ENCODE data around the gene EBF3.

The EBF3 gene

DNA sequence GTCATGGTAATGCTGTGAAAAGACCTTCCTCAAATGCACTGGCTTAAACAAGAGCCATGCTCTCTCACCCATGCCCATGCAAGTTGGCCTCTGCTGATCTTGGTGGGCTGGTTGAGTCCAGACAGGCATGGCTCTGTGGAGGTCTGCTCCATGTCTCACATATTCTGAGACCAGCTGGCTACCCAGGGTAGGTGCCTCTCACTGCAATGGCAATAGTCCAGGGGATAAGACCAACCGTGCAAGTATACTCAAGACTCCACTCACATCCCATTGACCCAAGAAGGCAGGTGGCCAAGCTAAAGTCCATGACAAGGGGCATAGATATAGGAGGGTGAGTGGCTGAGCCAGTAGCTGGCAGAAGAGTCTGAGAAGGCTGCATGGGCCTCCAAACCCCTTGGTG lies 14.2 kb upstream of the EBF3 start:
- Histone ChIP-seq H3K27me3 (ENCODE audit: insufficient read depth, low read length, poor library complexity) (no peaks in the 10 kb centered on the region), H3K36me3 (ENCODE audit: insufficient read depth, low read length) (no peaks in the 10 kb centered on the region), H3K4me3 (ENCODE audit: low read depth in 1 of 2, low read length in 2 of 2) (no peak overlapping the region), H3K9ac (ENCODE audit: low read depth, low read length) (no peak overlapping the region), H3K4me1 (ENCODE audit: insufficient read depth, low read length) (peaks cover under 1% of the 10 kb centered on the region; the same call in 1 of the 2 replicates), H3K27ac (ENCODE audit: low read length) (no peak overlapping the region), H3K79me2 (ENCODE audit: insufficient read depth, low read length) (no peaks in the 10 kb centered on the region), H3K4me2 (ENCODE audit: insufficient read depth, low read length) (no peak overlapping the region), H4K20me1 (ENCODE audit: insufficient read depth, low read length) (no peaks in the 10 kb centered on the region), H2AFZ (ENCODE audit: low read depth, low read length) (no peak overlapping the region), H3K9me3 (ENCODE audit: insufficient read depth, low read length, severe bottlenecking) (peaks cover 2% of the 10 kb centered on the region)
- TF ChIP-seq, protein P1, sequence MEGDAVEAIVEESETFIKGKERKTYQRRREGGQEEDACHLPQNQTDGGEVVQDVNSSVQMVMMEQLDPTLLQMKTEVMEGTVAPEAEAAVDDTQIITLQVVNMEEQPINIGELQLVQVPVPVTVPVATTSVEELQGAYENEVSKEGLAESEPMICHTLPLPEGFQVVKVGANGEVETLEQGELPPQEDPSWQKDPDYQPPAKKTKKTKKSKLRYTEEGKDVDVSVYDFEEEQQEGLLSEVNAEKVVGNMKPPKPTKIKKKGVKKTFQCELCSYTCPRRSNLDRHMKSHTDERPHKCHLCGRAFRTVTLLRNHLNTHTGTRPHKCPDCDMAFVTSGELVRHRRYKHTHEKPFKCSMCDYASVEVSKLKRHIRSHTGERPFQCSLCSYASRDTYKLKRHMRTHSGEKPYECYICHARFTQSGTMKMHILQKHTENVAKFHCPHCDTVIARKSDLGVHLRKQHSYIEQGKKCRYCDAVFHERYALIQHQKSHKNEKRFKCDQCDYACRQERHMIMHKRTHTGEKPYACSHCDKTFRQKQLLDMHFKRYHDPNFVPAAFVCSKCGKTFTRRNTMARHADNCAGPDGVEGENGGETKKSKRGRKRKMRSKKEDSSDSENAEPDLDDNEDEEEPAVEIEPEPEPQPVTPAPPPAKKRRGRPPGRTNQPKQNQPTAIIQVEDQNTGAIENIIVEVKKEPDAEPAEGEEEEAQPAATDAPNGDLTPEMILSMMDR (IDR thresholded peaks at IDR 0.05; ENCODE audit: borderline replicate concordance, extremely low read depth, low read length, poor library complexity, severe bottlenecking): no peak
- TF ChIP-seq EZH2 (IDR thresholded peaks at IDR 0.05; ENCODE audit: borderline replicate concordance, low read depth, low read length, severe bottlenecking): no peak
- no peak for DNase-seq
- no peak for ATAC-seq (ENCODE audit: insufficient read depth, low read depth)

DNA sequence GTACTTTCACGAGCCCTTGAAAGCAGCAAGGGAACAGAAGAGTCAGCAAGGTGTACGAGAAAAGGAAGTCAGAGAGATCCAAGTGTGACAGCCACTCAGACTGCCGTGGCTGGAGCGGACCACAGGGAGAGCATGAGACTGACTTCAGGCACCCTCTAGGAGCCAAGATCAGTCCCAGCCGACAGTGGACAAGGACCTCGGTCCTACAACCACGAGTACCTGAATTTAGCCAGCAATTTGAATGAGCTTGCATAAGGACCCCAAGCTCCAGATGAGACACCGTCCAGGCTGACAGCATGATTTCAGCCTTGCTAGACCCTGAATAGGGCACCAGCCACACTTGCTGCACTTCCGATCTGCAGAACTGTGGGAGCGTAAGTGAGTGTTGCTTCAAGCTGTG lies 13.7 kb upstream of the EBF3 start:
- Histone ChIP-seq H3K9me3 (ENCODE audit: insufficient read depth, low read length, severe bottlenecking) (peaks cover 2% of the 10 kb centered on the region), H2AFZ (ENCODE audit: low read depth, low read length) (no peak overlapping the region), H3K27ac (ENCODE audit: low read length) (no peak overlapping the region), H3K9ac (ENCODE audit: low read depth, low read length) (no peak overlapping the region), H3K4me2 (ENCODE audit: insufficient read depth, low read length) (no peak overlapping the region), H3K79me2 (ENCODE audit: insufficient read depth, low read length) (no peaks in the 10 kb centered on the region), H3K4me1 (ENCODE audit: insufficient read depth, low read length) (no peaks in the 10 kb centered on the region), H3K4me3 (ENCODE audit: low read depth in 1 of 2, low read length in 2 of 2) (no peak overlapping the region), H3K27me3 (ENCODE audit: insufficient read depth, low read length, poor library complexity) (no peaks in the 10 kb centered on the region), H4K20me1 (ENCODE audit: insufficient read depth, low read length) (no peaks in the 10 kb centered on the region), H3K36me3 (ENCODE audit: insufficient read depth, low read length) (no peaks in the 10 kb centered on the region)
- TF ChIP-seq EZH2 (IDR thresholded peaks at IDR 0.05; ENCODE audit: borderline replicate concordance, low read depth, low read length, severe bottlenecking): no peak
- TF ChIP-seq, protein P1 (IDR thresholded peaks at IDR 0.05; ENCODE audit: borderline replicate concordance, extremely low read depth, low read length, poor library complexity, severe bottlenecking): no peak
- ATAC-seq (ENCODE audit: insufficient read depth, low read depth): no peak
- DNase-seq: no peak

- Histone ChIP-seq H4K20me1 (ENCODE audit: insufficient read depth, low read length) (no peaks in the 10 kb centered on the region), H3K9me3 (ENCODE audit: insufficient read depth, low read length, severe bottlenecking) (peaks cover 4% of the 10 kb centered on the region), H3K27ac (ENCODE audit: low read length) (no peak overlapping the region), H3K4me1 (ENCODE audit: insufficient read depth, low read length) (no peaks in the 10 kb centered on the region), H3K36me3 (ENCODE audit: insufficient read depth, low read length) (no peaks in the 10 kb centered on the region), H3K4me2 (ENCODE audit: insufficient read depth, low read length) (no peak overlapping the region), H3K9ac (ENCODE audit: low read depth, low read length) (no peak overlapping the region), H3K27me3 (ENCODE audit: insufficient read depth, low read length, poor library complexity) (no peaks in the 10 kb centered on the region), H3K4me3 (ENCODE audit: low read depth in 1 of 2, low read length in 2 of 2) (no peak overlapping the region), H2AFZ (ENCODE audit: low read depth, low read length) (no peak overlapping the region), H3K79me2 (ENCODE audit: insufficient read depth, low read length) (no peaks in the 10 kb centered on the region)
- TF ChIP-seq, protein P1 (IDR thresholded peaks at IDR 0.05; ENCODE audit: borderline replicate concordance, extremely low read depth, low read length, poor library complexity, severe bottlenecking): no peak
- TF ChIP-seq EZH2 (IDR thresholded peaks at IDR 0.05; ENCODE audit: borderline replicate concordance, low read depth, low read length, severe bottlenecking): no peak
- ATAC-seq (ENCODE audit: insufficient read depth, low read depth) (no peak), DNase-seq (no peak)
Observed at GRCh38 chr10:129973674-129974059, 9.6 kb upstream of the EBF3 start.
